HG03066 (cell line): ENCODE results near the gene NRXN3.
"Not testable (repeated sequence)": the region's sequence is repeated elsewhere in the genome, so short reads cannot be mapped to it uniquely, and the experiment has no call there.

Experiments
- ATAC-seq: cut with Tn5 transposase; IDR thresholded peaks from one replicate; pipeline ENCODE4 v1.9.1; 2021; ENCODE audit warnings: low read depth; ENCODE audit not compliant: unreplicated experiment

Gene NRXN3

DNA sequence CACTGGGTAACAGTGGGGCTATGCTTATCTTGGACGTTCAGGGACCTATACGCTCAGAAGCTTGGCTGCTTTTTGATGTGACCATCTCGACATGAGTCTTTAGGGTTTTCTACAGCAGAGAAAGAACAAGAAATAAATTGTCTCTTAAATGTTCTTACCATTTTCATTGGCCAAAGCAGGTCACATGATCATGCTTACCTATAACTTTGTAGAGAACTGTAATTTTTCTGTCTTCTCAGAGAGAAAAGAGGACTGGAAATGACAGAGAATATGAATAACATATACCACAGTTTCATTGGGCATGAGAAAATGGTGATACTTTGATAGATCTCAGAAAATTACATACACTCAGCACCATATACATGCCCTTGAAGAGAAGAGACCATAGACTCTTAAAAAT, 390.9 kb downstream of the NRXN3 start:
- no peak for ATAC-seq

DNA sequence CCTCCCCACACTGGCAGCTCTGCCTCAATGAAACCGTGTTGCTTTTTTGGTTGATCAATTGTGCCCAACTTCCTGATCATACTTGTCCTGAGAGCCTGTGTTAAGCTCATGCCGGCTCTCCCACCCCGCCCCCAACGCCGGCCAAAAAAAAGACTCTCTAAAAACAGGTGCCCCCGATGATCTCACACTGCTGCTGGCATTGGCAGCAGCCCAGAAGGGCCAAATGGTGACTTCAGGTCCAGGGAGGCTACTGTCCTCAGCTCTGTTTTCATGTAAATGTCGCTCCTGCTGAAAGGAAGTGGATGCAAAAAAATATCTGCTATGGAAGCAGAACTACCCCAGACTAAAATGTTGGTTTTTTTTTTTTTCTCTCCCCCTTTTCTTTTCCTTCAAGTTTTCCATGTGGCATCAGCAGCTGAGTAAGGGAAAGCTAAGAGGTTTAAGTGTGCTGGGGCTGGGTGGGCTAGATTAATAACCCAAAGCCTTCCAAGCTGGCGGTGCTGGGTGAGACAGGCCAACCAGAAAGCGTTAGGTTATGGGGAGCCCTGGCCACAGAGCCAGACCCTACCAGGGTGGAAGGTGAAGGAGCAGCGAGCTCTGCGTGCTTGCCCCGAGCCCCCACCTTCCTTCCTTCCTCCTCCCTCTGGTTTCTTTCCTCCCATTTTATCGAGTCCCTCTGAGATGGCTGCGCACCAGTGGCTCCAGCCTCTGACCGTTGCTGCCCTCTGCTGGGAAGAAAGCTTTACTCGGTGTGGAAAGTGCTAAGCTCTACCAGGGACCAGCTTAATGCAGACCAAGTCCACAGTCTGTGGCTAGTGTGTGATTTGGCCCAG, 396.1 kb downstream of the NRXN3 start:
- ATAC-seq = peak; percentile 93

DNA sequence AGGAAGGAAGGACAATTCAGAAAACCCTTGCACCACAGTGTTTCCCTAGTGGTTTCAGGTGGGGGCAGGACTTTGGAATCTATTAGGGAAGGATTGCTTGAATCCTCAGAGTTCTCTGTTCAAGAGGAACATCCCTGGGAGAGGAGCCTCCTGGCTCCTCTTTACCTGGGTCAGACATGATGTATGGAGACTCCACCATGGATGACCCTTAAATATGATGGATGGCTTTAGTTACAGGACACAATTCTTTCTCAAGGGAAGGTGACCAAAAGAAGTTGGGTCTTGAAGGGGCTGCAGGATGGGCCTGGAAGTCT, 396.6 kb downstream of the NRXN3 start:
- ATAC-seq = no peak

DNA sequence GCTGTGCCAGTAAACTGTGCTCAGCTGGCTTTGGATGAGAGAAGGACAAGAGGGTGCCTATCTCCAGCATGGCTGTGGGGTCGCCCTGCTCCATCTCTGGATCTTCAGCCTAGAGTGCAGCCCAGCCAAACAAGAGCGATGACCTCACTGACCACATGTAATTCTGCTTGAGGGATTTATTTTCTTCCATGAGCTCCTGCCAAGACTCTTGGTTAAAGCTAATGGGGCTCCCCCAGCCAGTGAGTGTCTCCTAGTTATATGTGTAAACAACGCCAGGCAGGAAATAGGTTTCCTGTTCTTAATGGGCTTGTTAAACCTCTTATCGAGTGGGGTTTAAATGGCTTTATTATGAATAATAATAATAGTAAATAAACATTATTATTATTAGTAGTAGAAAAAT, 397.2 kb downstream of the NRXN3 start:
- ATAC-seq = no peak

DNA sequence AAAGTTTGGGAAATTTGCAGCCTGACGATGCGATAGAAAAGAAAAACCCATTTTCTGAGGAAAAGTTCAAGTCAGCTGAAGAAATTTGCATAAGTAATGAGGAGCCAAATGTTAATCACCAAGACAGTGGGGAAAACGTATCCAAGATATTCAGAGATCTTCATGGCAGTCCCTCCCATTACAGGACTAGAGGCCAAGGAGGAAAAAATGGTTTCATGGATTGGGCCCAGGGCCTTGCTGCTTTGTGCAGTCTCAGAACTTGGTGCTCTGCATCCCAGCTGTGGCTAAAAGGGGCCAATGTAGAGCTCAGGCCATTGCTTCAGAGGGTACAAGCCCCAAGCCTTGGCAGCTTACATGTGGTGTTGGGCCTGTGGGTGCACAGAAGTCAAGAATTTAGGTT, 403.6 kb downstream of the NRXN3 start:
- ATAC-seq = not testable (repeated sequence)

DNA sequence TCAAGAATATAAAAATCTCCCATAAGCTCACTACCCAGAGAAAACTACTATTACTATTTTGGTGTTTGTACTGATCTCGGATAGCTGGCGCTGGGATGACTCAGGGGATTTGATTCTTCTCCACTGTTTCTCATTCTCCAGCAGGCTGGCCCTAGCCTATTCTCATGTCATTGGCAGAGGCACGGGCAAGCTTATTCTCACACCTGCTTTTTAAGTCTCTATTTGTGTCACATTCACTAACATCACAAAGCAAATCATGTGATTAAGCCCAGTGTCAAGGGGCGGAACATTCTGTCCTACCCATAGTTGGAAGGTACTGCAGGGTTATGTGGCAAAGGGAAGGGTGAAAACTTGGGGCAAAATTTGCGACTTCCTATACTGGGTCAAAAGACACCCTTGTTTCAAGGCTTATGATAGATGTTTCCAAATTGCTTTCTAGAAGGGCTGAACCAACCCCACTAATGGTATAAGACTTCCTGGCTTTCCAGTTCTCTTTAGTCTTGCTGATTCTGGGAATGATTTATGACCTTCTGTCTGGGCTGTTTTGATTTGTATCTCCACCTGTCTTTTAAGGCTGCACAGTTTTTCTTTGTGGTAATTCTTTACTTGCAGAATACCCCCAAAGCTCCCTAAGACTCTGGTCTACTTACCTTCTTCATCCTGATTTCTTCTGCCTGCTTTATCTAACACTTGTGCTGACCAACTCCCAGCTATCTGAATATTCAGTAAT, 406.4 kb downstream of the NRXN3 start:
- ATAC-seq = no peak

DNA sequence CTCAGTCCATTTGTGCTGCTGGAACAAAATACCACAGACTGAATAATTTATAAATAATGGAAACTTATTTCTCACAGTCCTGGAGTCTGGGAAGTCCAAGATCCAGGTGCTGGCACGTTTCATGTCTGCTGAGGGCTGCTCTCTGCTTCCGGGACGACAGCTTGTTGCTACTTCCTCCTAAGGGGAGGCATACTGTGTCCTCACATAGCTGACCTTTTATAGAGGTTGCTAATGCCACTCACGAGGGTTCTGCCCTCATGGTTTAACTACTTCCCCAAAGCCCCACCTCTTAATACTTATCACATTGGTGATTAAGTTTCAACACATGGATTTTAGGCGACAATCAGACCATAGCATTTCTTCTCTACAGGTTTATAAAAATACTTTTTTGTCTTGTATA, 411.1 kb downstream of the NRXN3 start:
- ATAC-seq = no peak

DNA sequence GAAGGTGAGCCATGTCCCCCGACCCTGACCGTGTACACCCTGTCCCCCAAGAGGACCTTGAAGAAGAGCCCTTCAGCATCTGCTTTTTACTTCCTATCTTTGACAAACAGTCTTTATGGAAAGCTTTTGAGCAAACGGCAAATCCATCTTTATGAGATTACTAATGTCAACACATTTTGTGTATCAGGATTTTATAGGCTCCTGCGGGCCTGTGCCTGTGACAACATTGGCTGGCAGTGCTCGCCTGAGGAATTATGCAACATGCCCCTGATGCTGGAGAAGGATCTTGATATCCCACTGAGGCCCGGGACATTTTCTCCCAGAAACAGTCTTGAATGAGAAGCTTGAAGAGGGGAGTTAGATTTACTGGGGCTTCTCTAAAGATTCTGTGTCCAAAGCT, 416.5 kb downstream of the NRXN3 start:
- no peak for ATAC-seq

DNA sequence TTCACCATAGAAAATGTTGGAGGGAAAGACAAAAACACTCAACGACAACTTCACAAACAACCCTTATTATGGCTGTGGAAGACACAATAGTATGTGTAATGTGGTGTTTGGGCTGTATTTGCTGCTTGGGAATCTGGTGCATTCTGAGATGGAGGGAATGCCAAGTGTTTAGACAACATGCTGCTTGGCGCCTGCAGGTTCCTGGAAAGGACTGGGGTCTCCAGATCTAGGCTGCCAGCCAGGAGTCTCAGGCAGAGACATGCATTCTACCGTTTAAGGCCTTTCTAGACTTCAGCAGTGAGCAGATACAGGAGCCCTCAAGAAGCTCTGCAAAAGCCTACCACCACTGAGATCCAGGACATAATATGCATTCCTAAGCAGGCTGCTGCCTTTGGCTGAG, 418.7 kb downstream of the NRXN3 start:
- ATAC-seq = no peak

DNA sequence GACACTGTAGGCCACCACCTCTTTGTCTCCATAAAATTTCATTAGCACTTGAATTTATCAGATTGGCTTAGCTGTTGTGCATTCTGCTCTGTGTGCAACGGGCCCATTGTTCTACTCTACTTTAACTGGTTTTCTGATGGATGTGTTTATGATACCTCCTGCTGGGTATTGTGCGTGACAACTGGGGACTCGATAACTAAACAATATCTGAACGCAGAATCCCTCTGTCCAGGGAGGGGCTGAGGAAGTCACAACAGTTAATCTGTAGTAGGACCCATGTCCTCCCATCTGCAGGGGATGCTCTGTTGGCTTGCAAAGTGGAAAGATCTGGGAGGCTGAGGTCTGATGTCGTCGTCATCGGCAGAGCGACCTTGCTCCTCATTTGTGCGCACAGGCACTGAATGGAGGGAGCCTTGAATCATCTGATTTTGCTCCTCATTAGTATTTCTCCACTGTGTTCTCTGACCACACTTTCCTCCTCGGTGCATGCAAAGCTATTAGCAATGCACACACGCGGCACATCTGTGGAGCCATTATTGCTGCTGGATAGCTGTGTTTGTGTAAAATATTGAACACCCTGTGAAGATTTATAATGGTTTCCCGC, 422.5 kb downstream of the NRXN3 start:
- ATAC-seq = no peak

DNA sequence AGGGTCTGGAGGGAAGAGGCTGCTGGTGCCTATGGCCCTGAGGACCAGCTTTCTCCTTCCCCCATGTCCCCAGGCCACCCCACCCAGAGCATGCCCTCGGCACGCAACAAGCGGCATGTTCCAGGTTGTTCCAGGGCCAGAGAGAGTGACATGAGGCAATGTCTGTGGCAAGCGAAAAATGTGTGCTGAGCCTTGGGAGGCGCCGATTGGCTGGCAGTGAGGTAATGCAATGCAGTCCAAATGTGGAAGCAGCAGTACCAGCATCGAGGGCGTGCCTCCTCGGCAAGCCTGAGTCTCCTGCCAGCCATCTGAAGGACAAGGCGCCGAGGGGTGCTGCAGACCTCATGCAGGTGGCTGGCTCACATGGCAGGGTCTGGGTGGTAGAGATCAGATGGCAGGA, 423.8 kb downstream of the NRXN3 start:
- no peak for ATAC-seq

DNA sequence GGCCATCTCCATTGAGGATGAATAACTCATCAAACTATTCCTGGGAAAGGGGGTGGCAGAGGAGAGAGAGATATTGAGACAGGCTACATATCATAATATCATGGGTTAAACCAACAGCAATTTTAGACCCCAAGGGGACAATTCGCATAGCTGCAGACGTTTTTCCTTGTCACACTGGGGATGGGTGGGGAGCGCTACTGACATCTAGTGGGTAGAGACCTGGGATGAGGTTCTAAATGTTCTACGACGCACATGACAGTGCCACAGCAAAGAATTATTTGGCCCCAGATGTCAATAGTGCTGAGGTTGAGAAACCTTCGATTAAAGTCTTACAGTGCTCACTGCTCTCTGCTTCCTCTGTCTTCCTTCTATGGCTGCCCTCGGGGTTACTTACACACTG, 425.6 kb downstream of the NRXN3 start:
- no peak for ATAC-seq

DNA sequence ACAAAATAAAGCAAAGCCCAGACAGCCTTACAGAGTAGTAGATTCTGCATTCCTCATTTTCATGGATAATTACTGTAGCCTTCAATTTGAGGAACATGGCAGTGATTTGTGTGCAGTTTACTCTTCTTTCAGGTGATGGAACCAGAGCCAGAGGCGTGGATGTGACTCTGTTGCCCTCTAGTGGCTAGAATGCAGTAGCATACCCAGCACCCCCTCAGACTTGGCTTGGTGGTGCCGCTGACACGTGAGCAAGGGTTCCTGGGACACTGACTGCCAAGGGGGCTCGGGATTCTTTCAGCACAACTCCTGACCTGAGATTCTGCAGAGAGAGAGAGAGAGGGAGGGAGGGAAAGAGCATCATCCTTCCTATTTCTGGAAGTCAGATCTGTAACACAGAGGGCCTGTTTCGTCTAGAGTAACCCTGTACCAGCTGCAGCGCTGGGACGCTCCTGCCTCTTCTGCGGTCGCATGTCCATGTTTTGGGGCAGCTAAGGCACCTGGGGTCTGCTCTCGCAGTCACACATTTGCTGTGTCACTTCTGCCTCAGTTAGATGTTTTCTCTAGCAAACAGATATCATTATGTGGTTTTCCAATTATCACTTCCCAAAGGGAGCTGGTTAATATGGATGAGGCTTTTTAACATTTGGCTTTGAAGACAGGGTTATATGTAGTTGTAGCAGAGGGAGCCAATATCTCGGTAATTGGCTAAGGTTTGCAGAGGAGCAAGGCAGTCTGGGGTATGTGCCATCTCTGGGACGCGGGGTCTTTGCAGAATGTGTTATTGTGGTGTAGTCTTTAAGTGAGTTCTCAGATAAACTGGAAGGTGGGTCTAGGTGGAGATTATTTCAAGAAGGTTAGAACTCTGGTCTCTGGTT, 428.1 kb downstream of the NRXN3 start:
- ATAC-seq = peak; percentile 86

DNA sequence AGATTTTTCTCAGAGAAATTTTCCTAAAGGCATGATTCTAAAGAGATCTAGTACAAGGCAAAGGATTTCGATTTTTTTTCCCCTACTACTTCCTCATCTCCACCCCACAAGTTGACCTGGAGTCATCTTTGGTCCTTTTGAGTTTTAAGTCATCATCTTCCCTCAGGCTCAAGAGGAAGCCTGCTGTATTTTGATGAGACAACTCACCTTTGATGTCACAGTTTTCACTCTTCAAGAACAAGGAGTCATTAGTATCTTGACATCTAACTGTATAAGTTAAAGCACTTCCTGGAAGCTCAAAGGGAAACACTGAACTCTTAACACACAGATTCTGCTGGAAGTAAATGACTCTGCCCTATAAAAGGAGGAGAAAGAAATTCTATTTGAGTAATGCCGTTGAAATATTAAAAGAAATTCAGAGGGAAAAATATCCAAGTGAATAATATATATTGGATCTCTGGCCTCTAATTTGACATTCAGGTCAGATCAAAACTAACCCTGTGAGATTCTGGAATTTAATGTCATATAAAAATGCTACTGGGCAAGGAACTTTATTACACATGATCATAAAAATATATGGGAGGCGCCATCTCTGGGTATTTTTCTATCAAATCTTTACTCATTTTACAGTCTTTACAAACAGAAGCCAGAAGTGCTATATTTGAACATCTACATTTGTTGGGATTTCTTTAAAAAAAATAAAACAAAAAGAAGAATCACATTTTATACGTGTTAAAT, 435.0 kb downstream of the NRXN3 start:
- ATAC-seq = no peak

DNA sequence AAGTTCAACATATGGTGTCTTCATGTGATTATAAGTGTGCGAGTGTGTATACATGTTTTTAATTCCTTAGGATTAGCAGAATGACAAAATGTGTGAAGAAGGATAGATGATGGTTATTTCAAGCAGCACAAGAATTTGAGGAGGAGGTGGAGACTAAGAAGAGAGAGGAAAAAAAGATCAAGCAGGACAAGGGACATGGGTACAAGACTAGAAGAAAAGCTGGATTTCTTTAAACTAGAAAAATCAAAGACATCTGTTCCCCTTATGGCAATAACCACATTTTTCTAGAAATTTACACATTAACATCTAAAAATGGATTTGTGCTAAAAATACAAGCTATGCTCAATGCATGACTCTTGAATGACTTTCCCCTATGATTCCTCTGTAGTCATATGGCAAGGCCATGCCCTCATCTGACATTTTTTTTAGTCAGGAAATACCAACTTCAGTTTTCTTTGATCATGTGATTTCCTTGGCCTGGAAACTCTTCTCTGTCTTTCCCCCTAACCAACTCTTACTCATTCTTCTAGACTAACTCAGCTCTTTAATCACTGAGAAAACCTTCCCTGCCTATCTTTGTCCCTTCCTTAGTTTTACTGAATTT, 435.8 kb downstream of the NRXN3 start:
- no peak for ATAC-seq

DNA sequence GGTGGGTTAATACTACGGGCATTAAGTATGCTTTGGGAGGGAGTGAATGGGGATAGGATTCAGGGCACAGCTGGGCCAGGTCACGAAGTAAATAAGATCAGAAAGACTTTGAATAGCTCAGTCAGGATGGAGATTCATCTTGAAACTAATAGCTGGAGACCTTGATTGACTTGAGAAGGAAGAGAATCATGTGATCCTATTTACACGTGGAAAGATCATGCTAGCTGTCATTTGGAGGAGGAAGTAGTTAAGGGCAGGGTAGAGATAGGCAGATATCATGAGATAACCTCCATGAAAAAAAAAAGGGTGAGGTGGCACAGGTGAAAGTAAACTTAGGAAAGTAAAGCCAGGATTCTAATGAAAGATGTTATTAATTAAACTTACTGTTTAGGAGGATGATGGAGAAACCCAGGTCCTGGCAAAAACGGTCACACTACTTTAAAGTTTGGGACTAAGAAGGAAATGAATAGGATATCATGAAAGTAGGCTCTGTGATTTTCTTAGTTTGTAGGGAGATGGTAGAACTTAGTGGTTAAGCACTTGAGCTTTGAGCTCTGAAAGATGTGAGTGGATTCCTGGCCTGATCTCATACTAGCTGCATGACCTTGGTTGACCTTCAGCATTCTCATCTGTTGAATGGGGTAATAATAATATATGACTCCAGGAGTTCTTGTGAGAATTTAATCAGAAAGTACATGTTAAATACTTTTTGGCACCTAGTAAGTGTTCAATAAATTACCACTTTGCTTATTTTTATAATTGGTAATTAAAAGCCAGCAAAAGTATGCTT, 439.0 kb downstream of the NRXN3 start:
- ATAC-seq = no peak

DNA sequence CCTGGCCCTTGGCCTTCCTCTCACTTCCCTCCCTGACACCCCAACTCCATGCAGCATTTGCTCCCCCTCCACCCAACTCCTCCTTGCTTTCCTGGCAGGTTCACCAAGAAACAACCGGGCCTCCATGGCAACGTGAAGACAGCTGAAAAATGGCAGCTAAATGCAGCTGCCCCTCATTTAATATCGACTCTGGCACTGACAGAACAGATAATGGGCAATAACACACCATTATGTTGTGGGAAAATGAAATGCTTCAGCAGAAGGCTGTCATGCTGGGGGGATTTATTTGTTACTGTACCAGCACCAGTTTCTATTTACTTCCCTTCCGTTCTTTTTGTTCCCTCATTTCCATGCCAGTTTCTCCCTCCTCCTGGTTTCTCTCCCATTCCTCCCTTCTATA, 440.8 kb downstream of the NRXN3 start:
- ATAC-seq = no peak

DNA sequence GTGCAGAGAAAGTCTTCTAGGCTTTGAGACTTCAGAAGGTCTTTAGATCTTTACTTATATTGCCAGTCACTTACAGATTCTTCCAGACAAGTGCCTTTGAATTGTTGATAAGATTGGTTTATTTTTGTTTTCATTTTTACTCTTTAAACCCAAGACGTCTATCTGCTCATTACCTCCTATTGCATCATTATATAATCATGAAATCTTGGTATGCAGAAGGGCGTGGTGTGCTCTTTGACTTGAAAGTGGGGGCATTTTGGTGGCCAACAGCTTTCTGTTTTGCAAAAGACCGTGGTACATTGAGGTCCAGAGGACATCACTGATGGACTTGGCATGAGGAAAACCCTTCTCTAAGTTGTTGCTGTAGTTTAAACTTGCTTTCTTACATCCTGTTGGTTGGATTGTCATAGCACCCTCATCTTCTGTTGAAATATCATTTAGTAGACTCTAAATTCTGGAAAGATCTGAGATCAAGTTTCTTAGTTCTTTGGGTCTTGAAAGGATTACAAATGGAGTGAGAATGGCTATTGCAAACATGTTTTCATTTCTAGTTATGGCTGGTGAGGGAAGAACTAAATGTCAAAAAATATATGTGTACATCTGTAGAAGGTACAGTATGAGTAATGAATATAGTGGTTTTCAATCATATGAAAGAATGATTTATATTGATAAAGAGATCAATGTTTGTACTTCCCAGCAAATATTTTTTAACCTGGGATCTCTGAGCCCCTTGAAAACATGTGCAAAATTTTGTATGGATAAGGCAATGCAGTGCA, 441.8 kb downstream of the NRXN3 start:
- no peak for ATAC-seq
